Skeletal muscle satellite cell (primary cell): ENCODE data around the gene PEX3.
A peak's percentile ranks its signal among the peaks of the same experiment; 100 is the strongest.

ENCODE experiments used
- small RNA-seq: library from RNA; depleted of rRNA; stranded (forward); fragments of <200 nt; gene quantifications from one replicate; pipeline ENCODE3, GENCODE V24; 2012

PEX3 gene

Small RNAs within 50 kb of the gene (small RNA-seq; reads per million reads assigned to genes)
- 0.70 reads per million, percentile 8 among the genes with 10 or more reads in this experiment for gene RNA5SP221
